ENCODE results near the gene PRICKLE4.

The PRICKLE4 gene

GRCh38 chr6:41784581-41785171 is 4.1 kb downstream of the PRICKLE4 start:
- CTCF ChIA-PET: interaction anchor here (0.7 to 19.1 kb wide), 12 partner anchors 9 to 430 kb away, joined by 3 to 514 read pairs (median 68); partner anchors contain the start of genes BYSL, CCND3, MED20 and TAF8

GRCh38 chr6:41785254-41785653 is 4.7 kb downstream of the PRICKLE4 start:
- TF ChIP-seq, protein P1, sequence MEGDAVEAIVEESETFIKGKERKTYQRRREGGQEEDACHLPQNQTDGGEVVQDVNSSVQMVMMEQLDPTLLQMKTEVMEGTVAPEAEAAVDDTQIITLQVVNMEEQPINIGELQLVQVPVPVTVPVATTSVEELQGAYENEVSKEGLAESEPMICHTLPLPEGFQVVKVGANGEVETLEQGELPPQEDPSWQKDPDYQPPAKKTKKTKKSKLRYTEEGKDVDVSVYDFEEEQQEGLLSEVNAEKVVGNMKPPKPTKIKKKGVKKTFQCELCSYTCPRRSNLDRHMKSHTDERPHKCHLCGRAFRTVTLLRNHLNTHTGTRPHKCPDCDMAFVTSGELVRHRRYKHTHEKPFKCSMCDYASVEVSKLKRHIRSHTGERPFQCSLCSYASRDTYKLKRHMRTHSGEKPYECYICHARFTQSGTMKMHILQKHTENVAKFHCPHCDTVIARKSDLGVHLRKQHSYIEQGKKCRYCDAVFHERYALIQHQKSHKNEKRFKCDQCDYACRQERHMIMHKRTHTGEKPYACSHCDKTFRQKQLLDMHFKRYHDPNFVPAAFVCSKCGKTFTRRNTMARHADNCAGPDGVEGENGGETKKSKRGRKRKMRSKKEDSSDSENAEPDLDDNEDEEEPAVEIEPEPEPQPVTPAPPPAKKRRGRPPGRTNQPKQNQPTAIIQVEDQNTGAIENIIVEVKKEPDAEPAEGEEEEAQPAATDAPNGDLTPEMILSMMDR (IDR thresholded peaks at IDR 0.05; ENCODE audit: insufficient read depth, low read length, missing control alignments): no peak
- ChIA-PET POLR2A (no interaction called here), CTCF (interaction anchor here (0.8 to 19.1 kb wide), 29 partner anchors 9 to 423 kb away, joined by 3 to 514 read pairs (median 10); partner anchors contain the start of genes BYSL, CCND3, MED20 and TAF8)
- no peak overlapping the region for H3K4me3 ChIP-seq (ENCODE audit: low read depth, low read length)
- DNase-seq (ENCODE audit: low read depth, low spot score): no peak

More at GRCh38 chr6:41784581-41785171, 4.1 kb downstream of the PRICKLE4 start:
- no peak overlapping the region for H3K4me3 ChIP-seq (ENCODE audit: low read depth, low read length)
- POLR2A ChIA-PET: no interaction called here
- no peak for DNase-seq (ENCODE audit: low read depth, low spot score)
- TF ChIP-seq, protein P1 (IDR thresholded peaks at IDR 0.05; ENCODE audit: insufficient read depth, low read length, missing control alignments): no peak

- POLR2A ChIA-PET: interaction anchor here (0.7 to 2.1 kb wide), 4 partner anchors 52 to 264 kb away, joined by 3 to 9 read pairs (median 4); partner anchors contain the start of gene TAF8
- CTCF ChIA-PET: interaction anchor here (0.6 to 19.1 kb wide), 56 partner anchors 7 to 423 kb away, joined by 3 to 514 read pairs (median 6); partner anchors contain the start of genes BYSL, CCND3, MED20 and TAF8
- DNase-seq (ENCODE audit: low read depth, low spot score): no peak
- peak overlapping the region; percentile 99 for H3K4me3 ChIP-seq (ENCODE audit: low read depth, low read length)
- TF ChIP-seq, protein P1 (IDR thresholded peaks at IDR 0.05; ENCODE audit: insufficient read depth, low read length, missing control alignments): no peak
Observed at GRCh38 chr6:41785689-41786450, 5.3 kb downstream of the PRICKLE4 start.

GRCh38 chr6:41786451-41787218 is 6.1 kb downstream of the PRICKLE4 start:
- POLR2A ChIA-PET: interaction anchor here (0.5 to 2.1 kb wide), 9 partner anchors 10 to 264 kb away, joined by 3 to 9 read pairs (median 3); partner anchors contain the start of genes CCND3 and TAF8
- TF ChIP-seq, protein P1 (IDR thresholded peaks at IDR 0.05; ENCODE audit: insufficient read depth, low read length, missing control alignments): peak; percentile 85
- no peak for DNase-seq (ENCODE audit: low read depth, low spot score)

DNA sequence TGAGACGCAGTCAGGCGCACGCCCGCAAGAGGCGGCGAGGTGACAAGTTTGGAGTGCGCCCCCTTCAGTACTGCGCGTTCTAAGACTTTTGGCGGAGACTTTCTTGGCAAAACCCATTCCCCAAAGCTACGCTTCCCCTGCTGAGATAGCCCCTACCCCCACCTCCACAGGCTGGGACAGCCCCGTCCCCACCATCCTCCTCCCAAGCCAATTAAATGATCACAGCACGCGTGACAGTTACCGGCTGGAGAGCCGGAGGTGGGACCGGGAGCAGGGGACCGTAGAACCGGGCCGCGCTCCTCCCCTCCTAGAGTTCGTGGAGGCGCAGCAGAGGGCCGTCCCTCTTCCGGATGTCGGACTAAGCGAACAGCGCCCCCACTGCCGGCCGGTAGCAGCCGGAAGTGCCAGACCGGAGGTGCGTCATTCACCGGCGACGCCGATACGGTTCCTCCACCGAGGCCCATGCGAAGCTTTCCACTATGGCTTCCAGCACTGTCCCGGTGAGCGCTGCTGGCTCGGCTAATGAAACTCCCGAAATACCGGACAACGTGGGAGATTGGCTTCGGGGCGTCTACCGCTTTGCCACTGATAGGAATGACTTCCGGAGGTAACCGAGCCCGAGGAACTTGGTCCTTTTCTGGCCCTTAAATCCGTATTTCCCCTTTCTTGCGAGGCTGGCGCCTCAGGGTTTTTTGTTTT is 6.8 kb downstream of the PRICKLE4 start, which contains the start of gene TOMM6:
Gene TOMM6 (plus strand): TSS at position 476 of the 699 bp plus-strand sequence. CDS start 4 bp downstream, at position 480.
- DNase-seq (ENCODE audit: low read depth, low spot score): peak; percentile 47
- ChIA-PET CTCF (interaction anchor here (0.7 to 19.1 kb wide), 69 partner anchors 9 to 427 kb away, joined by 3 to 514 read pairs (median 5); partner anchors contain the start of genes BYSL, CCND3, MED20 and TAF8), POLR2A (interaction anchor here (0.6 to 2.1 kb wide), 8 partner anchors 9 to 275 kb away, joined by 3 to 9 read pairs (median 4); partner anchors contain the start of genes BYSL, CCND3, MED20 and TAF8)
- TF ChIP-seq, protein P1 (IDR thresholded peaks at IDR 0.05; ENCODE audit: insufficient read depth, low read length, missing control alignments): peak; percentile 94
- H3K4me3 ChIP-seq (ENCODE audit: low read depth, low read length): peak within 1 kb of the TSS; percentile 99

More at GRCh38 chr6:41786451-41787218, 6.1 kb downstream of the PRICKLE4 start:
- CTCF ChIA-PET: interaction anchor here (0.6 to 19.1 kb wide), 79 partner anchors 8 to 480 kb away, joined by 3 to 514 read pairs (median 5); partner anchors contain the start of genes BYSL, CCND3, MED20 and TAF8
- H3K4me3 ChIP-seq (ENCODE audit: low read depth, low read length): peak overlapping the region; percentile 99

All from AG04449 (cell line).